Right lobe of liver (tissue), 6 donors: ENCODE data around the gene HSPB6. TPM values are rescaled to one million over a fixed set of nuclear protein-coding genes. Genes with fewer than 3 reads are reported as not detected.

ENCODE experiments used
- ATAC-seq, 4 donors: fragments of 200-7000 bp; cut with Tn5 transposase; one replicate each; pipeline ENCODE4 v1.9.1; 2020; ENCODE audit warnings: mild to moderate bottlenecking in 4 of 4, moderate library complexity in 4 of 4
- DNase-seq, 3 donors: peaks; one replicate each; pipeline ENCODE4 v3.0.0-alpha.2; 2020
- H3K27ac ChIP-seq, 3 donors: fragments of 200-600 bp; one replicate each; pipeline ENCODE4 v1.8.0; 2022
- H3K27me3 ChIP-seq, 2 donors: fragments of 200-600 bp; one replicate each; pipeline ENCODE4 v1.8.0; 2022
- H3K36me3 ChIP-seq, 4 donors: fragments of 200-600 bp; sonication (generic) in 1 of 4; one replicate each; pipeline versions ENCODE4 v1.5.1 to v1.8.0; 2017 to 2022; ENCODE audit warnings: control low read depth in 1 of 4
- H3K4me1 ChIP-seq, 4 donors: fragments of 200-600 bp; sonication (generic) in 1 of 4; one replicate each; pipeline versions ENCODE4 v1.5.1 to v1.8.0; 2017 to 2022; ENCODE audit warnings: control low read depth in 1 of 4
- H3K4me3 ChIP-seq, 3 donors: fragments of 200-600 bp; one replicate each; pipeline ENCODE4 v1.8.0; 2022
- H3K9me3 ChIP-seq, 4 donors: fragments of 200-600 bp; sonication (generic) in 1 of 4; one replicate each; pipeline versions ENCODE4 v1.5.1 to v1.8.0; 2017 to 2022; ENCODE audit warnings: control low read depth in 1 of 4
- CTCF ChIP-seq, 4 donors: fragments of 200-600 bp in 3 of 4; fragments of 450-650 bp in 1 of 4; IDR thresholded peaks; one replicate each; pipeline versions ENCODE4 v1.5.1 to v1.8.0; 2016 to 2022; ENCODE audit warnings: antibody characterized with exemption in 4 of 4, mild to moderate bottlenecking in 2 of 4
- POLR2A ChIP-seq: fragments of 450-650 bp; IDR thresholded peaks from one replicate; pipeline ENCODE4 v1.6.1; 2017; ENCODE audit warnings: antibody characterized with exemption, mild to moderate bottlenecking
- WGBS: methylation state at CpG from one replicate; pipeline ENCODE4 v1.1.6; 2018; ENCODE audit warnings: low coverage, low lambda C conversion rate; ENCODE audit not compliant: insufficient coverage; ENCODE audit errors: missing lambda C conversion rate; 5-methylcytosine and 5-hydroxymethylcytosine counted together
- intact Hi-C, 2 donors: fragments of 100-400 bp; cut with DNase I; formaldehyde crosslinking; loops; one replicate each; pipeline versions ENCODE4 v1.11.2 to v1.14.1; 2022
- total RNA-seq, 6 experiments: library from RNA; depleted of rRNA in 2 of 6; stranded (reverse); fragments of >200 nt in 2 of 6; fragmentation: NEBNext Ultra II Directional in 3 of 6; extraction: Animal tissue kit (Norgen Biotek cat#: 25700) in 3 of 6; gene quantifications; one replicate each; pipeline versions ENCODE4 v1.1.0 to v1.2.4, GENCODE V29; 2016 to 2023
- donor health status: DM: no; HTN: yes; CAD: no.
- donor health status: DM: no; HTN: no; CAD: no.
- donor health status: DM: no; HTN: no; CAD: no.
- donor health status: DM: no; HTN: yes; CAD: no.
- donor health status: DM: no; HTN: yes; CAD: no.

The HSPB6 gene
- total RNA-seq, 6 experiments from 2014 or later: 2.6 to 6.0 (median 4.5) TPM

GRCh38 chr19:35732540-35733179 is 24.2 kb downstream of the HSPB6 start:
- intact Hi-C loops: no loop called here
- no peak for TF ChIP-seq POLR2A
- no peak for TF ChIP-seq CTCF (IDR thresholded peaks at IDR 0.05)
- ATAC-seq (no peak), DNase-seq (no peak)
- Histone ChIP-seq H3K4me1 (no peaks in the 10 kb centered on the region), H3K36me3 (peaks cover 5 to 73% (median 25%) of the 10 kb centered on the region in 4 donors), H3K27me3 (no peaks in the 10 kb centered on the region), H3K9me3 (no peaks in the 10 kb centered on the region), H3K27ac (no peak overlapping the region), H3K4me3 (no peak overlapping the region)
- WGBS: 70% methylated on average over 2 of the region's 25 CpGs

GRCh38 chr19:35731779-35732405 is 24.9 kb downstream of the HSPB6 start:
- peaks cover 11 to 73% (median 32%) of the 10 kb centered on the region in 4 donors for H3K36me3 ChIP-seq
- WGBS: 100% methylated on average over 7 of the region's 21 CpGs
- no peaks in the 10 kb centered on the region for H3K9me3 ChIP-seq
- H3K4me1 ChIP-seq: no peaks in the 10 kb centered on the region
- intact Hi-C loops: no loop called here
- ATAC-seq: no peak
- H3K27me3 ChIP-seq: no peaks in the 10 kb centered on the region
- H3K27ac ChIP-seq: no peak overlapping the region
- DNase-seq: no peak
- no peak overlapping the region for H3K4me3 ChIP-seq
- TF ChIP-seq POLR2A (no peak), CTCF (IDR thresholded peaks at IDR 0.05) (no peak)

- H3K4me3 ChIP-seq: no peak overlapping the region
- TF ChIP-seq POLR2A (no peak), CTCF (IDR thresholded peaks at IDR 0.05) (no peak)
- ATAC-seq (no peak), DNase-seq (no peak)
- 83% methylated on average over 9 of the region's 9 CpGs for WGBS
- intact Hi-C loops: no loop called here
- no peak overlapping the region for H3K27ac ChIP-seq
- H3K27me3 ChIP-seq: no peaks in the 10 kb centered on the region
- no peaks in the 10 kb centered on the region for H3K9me3 ChIP-seq
- peaks cover 11 to 77% (median 34%) of the 10 kb centered on the region in 4 donors for H3K36me3 ChIP-seq
- no peaks in the 10 kb centered on the region for H3K4me1 ChIP-seq
Observed at GRCh38 chr19:35731353-35731752, 25.5 kb downstream of the HSPB6 start.

- Histone ChIP-seq H3K27me3 (no peaks in the 10 kb centered on the region), H3K4me3 (no peak overlapping the region), H3K36me3 (peaks cover 11 to 88% (median 45%) of the 10 kb centered on the region in 4 donors), H3K9me3 (no peaks in the 10 kb centered on the region), H3K27ac (no peak overlapping the region), H3K4me1 (no peaks in the 10 kb centered on the region)
- intact Hi-C loops: no loop called here
- 93% methylated on average over 11 of the region's 18 CpGs for WGBS
- DNase-seq (no peak), ATAC-seq (no peak)
- no peak for TF ChIP-seq POLR2A
- TF ChIP-seq CTCF (IDR thresholded peaks at IDR 0.05): no peak
Observed at GRCh38 chr19:35730326-35730725, 26.5 kb downstream of the HSPB6 start.
